Measurements from ENCODE around the gene ARHGAP15. TPM values are rescaled to one million over a fixed set of nuclear protein-coding genes. Genes with fewer than 3 reads are reported as not detected.

ARHGAP15 gene
- total and polyA plus RNA-seq, 9 donors: 1.5 to 10.0 (median 2.6) TPM

GRCh38 chr2:143471550-143471949 lies 342.3 kb downstream of the ARHGAP15 start:
- WGBS, 3 donors: 93 to 100% (median 94%) methylated on average over 1 of the region's 1 CpG
- Histone ChIP-seq H3K9me3 (no peaks in the 10 kb centered on the region), H3K36me3 (no peaks in the 10 kb centered on the region), H3K4me3 (no peak overlapping the region), H3K4me1 (ENCODE audit: insufficient read depth) (no peaks in the 10 kb centered on the region), H3K27me3 (no peaks in the 10 kb centered on the region), H3K27ac (no peak overlapping the region)
- no peak for TF ChIP-seq EP300 (IDR thresholded peaks at IDR 0.05)
- no peak for TF ChIP-seq CTCF (IDR thresholded peaks at IDR 0.05)
- TF ChIP-seq POLR2A (IDR thresholded peaks at IDR 0.05): no peak
- no peak for DNase-seq
- intact Hi-C loops (cut with DNase I): no loop called here

DNA sequence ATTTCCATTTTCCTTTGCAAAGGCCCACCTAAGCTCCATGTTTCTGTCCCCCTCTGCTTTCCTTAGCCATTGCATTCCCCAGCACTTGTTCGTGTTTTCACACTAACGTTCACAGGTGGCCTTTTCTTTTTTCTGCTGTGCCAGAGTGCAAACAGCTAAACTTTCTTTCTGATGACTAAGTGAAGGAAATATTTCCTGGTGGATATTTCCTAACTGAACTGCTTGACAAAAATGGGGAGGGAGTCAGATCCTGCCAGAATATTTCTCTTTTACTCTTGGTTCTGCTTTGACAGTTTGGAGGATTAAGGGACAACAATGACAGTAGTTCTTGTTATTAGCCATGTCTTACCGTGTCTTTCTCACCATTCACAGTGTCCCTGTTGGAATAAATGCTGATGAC lies 344.0 kb downstream of the ARHGAP15 start:
- intact Hi-C loops (cut with DNase I): no loop called here
- Histone ChIP-seq H3K27ac (no peak overlapping the region), H3K27me3 (no peaks in the 10 kb centered on the region), H3K9me3 (no peaks in the 10 kb centered on the region), H3K4me3 (no peak overlapping the region), H3K4me1 (ENCODE audit: insufficient read depth) (no peaks in the 10 kb centered on the region), H3K36me3 (no peaks in the 10 kb centered on the region)
- DNase-seq: no peak
- WGBS, 3 donors: 42 to 67% (median 46%) methylated on average over 3 of the region's 3 CpGs
- TF ChIP-seq POLR2A (IDR thresholded peaks at IDR 0.05) (no peak), CTCF (IDR thresholded peaks at IDR 0.05) (no peak), EP300 (IDR thresholded peaks at IDR 0.05) (no peak)

DNA sequence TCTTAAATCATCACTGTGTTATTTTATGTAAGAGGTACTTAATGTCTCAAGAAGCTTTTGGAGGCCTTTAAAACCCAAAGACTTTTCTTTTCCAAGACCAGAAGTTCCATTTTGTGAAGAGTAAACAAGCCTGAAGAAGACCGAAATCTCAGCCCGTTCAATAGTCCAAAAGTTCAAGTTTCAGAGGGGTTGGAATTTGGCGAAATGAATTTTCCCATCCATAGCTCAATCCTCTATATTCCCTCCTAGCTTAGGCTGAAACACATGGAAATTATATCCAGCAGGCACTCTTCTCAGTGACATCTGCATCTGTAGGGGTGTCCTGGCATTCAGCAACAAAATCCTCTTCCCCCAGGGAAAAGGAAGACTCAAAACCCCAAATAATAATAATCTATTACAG lies 344.6 kb downstream of the ARHGAP15 start:
- Histone ChIP-seq H3K27me3 (no peaks in the 10 kb centered on the region), H3K4me3 (no peak overlapping the region), H3K36me3 (no peaks in the 10 kb centered on the region), H3K9me3 (no peaks in the 10 kb centered on the region), H3K27ac (no peak overlapping the region), H3K4me1 (ENCODE audit: insufficient read depth) (no peaks in the 10 kb centered on the region)
- WGBS, 3 donors: 86 to 94% (median 89%) methylated on average over 3 of the region's 3 CpGs
- no peak for DNase-seq
- TF ChIP-seq POLR2A (IDR thresholded peaks at IDR 0.05) (no peak), CTCF (IDR thresholded peaks at IDR 0.05) (no peak), EP300 (IDR thresholded peaks at IDR 0.05) (no peak)
- intact Hi-C loops (cut with DNase I): no loop called here

GRCh38 chr2:143474586-143474985 lies 345.4 kb downstream of the ARHGAP15 start:
- Histone ChIP-seq H3K4me3 (no peak overlapping the region), H3K9me3 (no peaks in the 10 kb centered on the region), H3K36me3 (no peaks in the 10 kb centered on the region), H3K27ac (no peak overlapping the region), H3K27me3 (no peaks in the 10 kb centered on the region), H3K4me1 (ENCODE audit: insufficient read depth) (no peaks in the 10 kb centered on the region)
- TF ChIP-seq POLR2A (IDR thresholded peaks at IDR 0.05): no peak
- no peak for TF ChIP-seq CTCF (IDR thresholded peaks at IDR 0.05)
- TF ChIP-seq EP300 (IDR thresholded peaks at IDR 0.05): no peak
- no peak for DNase-seq
- 84 to 95% (median 89%) methylated on average over 4 of the region's 4 CpGs for WGBS, 3 donors
- intact Hi-C loops (cut with DNase I): no loop called here
